Colonic mucosa (tissue), 4 donors: ENCODE measurements around the gene CUX1. TPM values are rescaled to one million over a fixed set of nuclear protein-coding genes. Genes with fewer than 3 reads are reported as not detected.

ENCODE experiments used
- DNase-seq: peaks from one replicate; pipeline ENCODE4 v3.0.0-alpha.2; 2020
- H3K27ac ChIP-seq: fragments of 200-600 bp; one replicate; pipeline ENCODE4 v1.8.0; 2021
- H3K27me3 ChIP-seq: fragments of 200-600 bp; one replicate; pipeline ENCODE4 v1.8.0; 2021
- H3K36me3 ChIP-seq: fragments of 200-600 bp; one replicate; pipeline ENCODE4 v1.8.0; 2021
- H3K4me1 ChIP-seq: fragments of 200-600 bp; one replicate; pipeline ENCODE4 v1.8.0; 2021; ENCODE audit warnings: mild to moderate bottlenecking
- H3K4me3 ChIP-seq: fragments of 200-600 bp; one replicate; pipeline ENCODE4 v1.8.0; 2021
- H3K9ac ChIP-seq, 2 donors: one replicate each; pipeline ENCODE4 v1.7.0; 2013; ENCODE audit warnings: control low read depth in 2 of 2, low read depth in 2 of 2, low read length in 2 of 2
- H3K9me3 ChIP-seq: fragments of 200-600 bp; one replicate; pipeline ENCODE4 v1.8.0; 2021
- intact Hi-C: fragments of 100-400 bp; cut with DNase I; formaldehyde crosslinking; loops from one replicate; pipeline ENCODE4 v1.14.1; 2022
- total RNA-seq, 2 donors: library from RNA; stranded (reverse); fragmentation: NEBNext Ultra II Directional in 1 of 2; extraction: Animal tissue kit (Norgen Biotek cat#: 25700) in 1 of 2; gene quantifications; one replicate each; pipeline ENCODE4 v1.2.1, GENCODE V29; 2021
- TF ChIP-seq, protein P1 (sequence below): fragments of 200-600 bp; IDR thresholded peaks from one replicate; pipeline ENCODE4 v1.8.0; 2022; ENCODE audit warnings: antibody characterized with exemption, mild to moderate bottlenecking
- donor health status: healthy.
- donor health status: DM: no; HTN: no; CAD: no.
- donor health status: DM: no; HTN: no; CAD: no.

Gene CUX1
- total RNA-seq, 2 donors from 2014 or later = 68.5 to 97.5 TPM

DNA sequence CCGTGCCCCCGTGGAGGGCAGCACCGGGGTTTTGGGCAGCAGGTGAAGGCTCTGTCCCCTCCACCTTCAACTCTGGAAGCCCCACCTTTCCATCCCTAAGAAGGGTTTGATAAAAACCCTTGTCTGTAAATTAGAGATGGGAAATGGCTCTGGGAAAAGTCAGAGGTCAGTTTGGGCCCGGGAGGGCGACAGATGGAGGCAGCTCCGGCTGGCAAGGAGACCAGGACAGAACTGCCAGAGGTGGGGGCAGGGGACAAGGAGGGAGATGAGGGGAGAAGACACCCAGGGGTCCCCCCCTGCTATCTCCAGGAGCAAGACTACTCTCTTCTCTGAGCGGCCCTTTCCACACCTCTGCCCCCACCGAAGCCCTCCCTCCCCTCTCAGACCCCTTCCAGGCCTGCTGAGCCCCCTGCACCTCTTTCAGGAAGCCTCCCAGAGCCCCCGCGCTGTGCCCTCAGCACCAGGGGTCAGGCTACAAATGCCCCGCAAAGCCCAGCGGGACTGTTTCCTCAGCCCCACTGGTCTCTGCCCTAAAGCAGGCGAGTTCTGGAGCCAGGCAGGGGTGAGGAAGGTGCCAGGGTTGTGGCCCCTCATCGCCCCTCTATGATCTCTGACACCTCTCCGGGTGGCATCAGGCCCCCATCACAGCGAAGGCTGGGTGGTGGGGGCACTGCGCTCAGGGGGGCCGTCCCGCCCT, 468.3 kb downstream of the CUX1 start:
- peak overlapping the region; percentile 84 for H3K4me3 ChIP-seq
- no peak for DNase-seq
- no peaks in the 10 kb centered on the region for H3K9me3 ChIP-seq
- intact Hi-C loops = loop anchor here (2.0 kb wide), 1 partner anchor 107 kb away; no protein-coding TSS in a partner anchor
- H3K27me3 ChIP-seq = no peaks in the 10 kb centered on the region
- peak overlapping the region; percentile 86 for H3K27ac ChIP-seq
- no peaks in the 10 kb centered on the region for H3K36me3 ChIP-seq
- peaks cover 8% of the 10 kb centered on the region for H3K4me1 ChIP-seq
- H3K9ac ChIP-seq = peak overlapping the region; percentile 34 to 70
- TF ChIP-seq, protein P1, sequence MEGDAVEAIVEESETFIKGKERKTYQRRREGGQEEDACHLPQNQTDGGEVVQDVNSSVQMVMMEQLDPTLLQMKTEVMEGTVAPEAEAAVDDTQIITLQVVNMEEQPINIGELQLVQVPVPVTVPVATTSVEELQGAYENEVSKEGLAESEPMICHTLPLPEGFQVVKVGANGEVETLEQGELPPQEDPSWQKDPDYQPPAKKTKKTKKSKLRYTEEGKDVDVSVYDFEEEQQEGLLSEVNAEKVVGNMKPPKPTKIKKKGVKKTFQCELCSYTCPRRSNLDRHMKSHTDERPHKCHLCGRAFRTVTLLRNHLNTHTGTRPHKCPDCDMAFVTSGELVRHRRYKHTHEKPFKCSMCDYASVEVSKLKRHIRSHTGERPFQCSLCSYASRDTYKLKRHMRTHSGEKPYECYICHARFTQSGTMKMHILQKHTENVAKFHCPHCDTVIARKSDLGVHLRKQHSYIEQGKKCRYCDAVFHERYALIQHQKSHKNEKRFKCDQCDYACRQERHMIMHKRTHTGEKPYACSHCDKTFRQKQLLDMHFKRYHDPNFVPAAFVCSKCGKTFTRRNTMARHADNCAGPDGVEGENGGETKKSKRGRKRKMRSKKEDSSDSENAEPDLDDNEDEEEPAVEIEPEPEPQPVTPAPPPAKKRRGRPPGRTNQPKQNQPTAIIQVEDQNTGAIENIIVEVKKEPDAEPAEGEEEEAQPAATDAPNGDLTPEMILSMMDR = no peak

DNA sequence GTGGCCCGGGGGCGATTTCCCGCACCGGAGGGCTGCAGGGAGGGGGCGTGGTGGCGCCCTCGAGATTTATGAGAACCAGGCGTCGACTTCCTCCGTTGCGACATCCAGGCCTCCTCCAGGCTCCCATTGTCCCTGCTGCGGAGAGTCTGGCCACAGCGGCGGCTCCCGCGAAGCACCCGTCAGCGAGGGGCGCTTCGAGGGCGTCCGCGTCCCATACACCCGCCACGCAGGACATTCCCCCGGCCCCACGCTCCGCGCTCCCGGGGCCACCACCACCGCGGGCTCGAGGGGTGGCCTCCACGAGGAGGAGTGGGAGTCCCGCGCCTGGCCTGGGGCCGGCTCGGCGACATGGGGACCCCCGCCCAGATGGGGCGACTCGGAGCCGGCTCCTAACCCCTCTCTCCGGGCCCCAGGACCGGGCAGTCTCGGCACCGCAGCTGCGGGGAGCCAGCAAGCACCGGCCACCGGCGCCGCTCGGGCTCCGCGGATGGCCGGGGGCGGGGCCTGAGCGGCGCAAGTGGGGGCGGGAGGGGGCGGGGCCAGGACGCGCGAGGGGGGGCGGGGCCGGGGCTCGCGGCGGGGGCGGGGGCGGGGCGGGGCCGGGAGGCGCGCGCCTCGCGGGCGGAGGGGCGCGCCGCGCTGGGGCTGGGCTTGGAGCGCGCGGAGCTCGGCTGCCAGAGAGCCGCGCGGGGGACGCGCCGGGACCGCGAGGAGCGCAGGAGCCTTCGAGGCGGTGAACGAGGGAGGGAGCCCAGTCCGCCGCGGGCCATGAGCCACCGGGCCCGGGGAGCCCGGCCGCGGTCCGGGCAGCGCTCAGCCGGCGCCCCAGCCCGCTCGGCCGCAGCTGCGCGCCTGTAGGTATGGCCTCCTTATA, 469.0 kb downstream of the CUX1 start, which contains the start of gene SH2B2:
TSS of gene SH2B2 (plus strand) at position 632 of the 874 bp plus-strand sequence. CDS start 13,683 bp downstream, outside the sequence.
- intact Hi-C loops = no loop called here
- TF ChIP-seq, protein P1 = no peak

DNA sequence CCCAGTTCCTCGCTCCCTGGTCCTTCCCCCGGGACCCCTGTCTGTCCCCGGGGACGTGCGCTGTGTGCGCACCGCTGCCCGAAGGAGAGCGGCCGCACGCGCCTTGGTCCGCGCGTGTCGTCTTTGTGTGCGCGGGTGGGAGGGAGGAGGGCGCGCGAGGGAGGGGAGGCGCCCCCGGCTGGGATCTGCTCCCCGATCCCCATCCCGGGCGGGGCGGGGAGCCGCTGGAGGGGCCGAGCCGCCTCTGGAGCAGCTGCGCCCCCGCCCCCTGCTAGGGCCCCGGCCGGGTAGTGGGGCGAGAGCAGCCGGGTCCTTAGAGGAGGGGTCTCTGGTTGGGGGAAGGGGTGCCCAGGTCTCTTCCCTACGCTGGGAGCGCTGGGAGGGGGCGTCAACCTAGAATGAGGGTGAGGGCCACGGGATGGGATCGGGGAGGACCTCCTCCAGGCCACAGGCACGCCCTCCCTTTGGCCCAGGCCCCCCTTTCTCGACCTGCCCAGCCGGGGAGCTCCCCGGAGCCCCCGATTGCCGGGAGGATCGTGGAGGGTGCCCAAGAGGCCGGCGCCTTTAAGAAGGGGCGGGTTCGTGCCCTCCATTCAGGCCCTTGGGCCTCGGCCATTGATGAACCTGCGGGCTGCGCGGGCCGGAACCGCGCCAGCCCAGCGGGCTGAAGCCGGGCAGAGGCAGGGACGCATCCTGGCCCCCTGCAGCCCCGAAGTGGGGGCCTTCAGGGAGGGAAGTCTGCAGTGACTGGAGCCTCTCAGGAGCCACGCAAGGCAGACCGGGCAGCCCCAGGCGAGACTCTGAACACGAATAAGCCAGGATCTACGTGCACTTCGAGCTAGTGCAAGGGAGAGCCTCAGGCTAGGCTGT, 469.9 kb downstream of the CUX1 start:
- H3K36me3 ChIP-seq = no peaks in the 10 kb centered on the region
- TF ChIP-seq, protein P1 = no peak
- peak overlapping the region; percentile 71 to 76 for H3K9ac ChIP-seq
- peak overlapping the region; percentile 84 for H3K4me3 ChIP-seq
- intact Hi-C loops = no loop called here
- DNase-seq = peak; percentile 52
- no peaks in the 10 kb centered on the region for H3K27me3 ChIP-seq
- H3K4me1 ChIP-seq = peaks cover 8% of the 10 kb centered on the region
- H3K9me3 ChIP-seq = no peaks in the 10 kb centered on the region
- peak overlapping the region; percentile 40 for H3K27ac ChIP-seq

More for the DNA sequence above, 469.0 kb downstream of the CUX1 start, which contains the start of gene SH2B2:
- Histone ChIP-seq H3K9me3 (no peaks in the 10 kb centered on the region), H3K4me1 (peaks cover 8% of the 10 kb centered on the region), H3K4me3 (peak within 1 kb of the TSS; percentile 84), H3K9ac (peak within 1 kb of the TSS; percentile 71 to 76), H3K27ac (peak within 1 kb of the TSS; percentile 86), H3K36me3 (no peaks in the 10 kb centered on the region), H3K27me3 (no peaks in the 10 kb centered on the region)
- peak; percentile 70 for DNase-seq

DNA sequence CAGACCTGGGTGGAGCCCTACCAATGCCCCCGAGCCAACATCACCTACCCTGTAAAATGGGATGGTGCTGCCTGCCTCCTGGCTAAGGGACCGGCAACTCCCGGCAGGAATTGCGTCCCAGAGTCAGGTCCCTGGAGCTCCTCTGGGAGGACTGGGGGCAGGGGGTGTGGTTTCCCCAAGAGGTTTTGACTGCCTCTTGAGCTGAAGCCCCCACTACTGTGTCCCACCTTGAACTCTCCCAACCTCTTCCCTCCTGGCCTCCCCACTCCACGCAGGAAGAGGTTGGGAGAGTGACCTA, 470.5 kb downstream of the CUX1 start:
- H3K36me3 ChIP-seq = no peaks in the 10 kb centered on the region
- no peaks in the 10 kb centered on the region for H3K9me3 ChIP-seq
- H3K27me3 ChIP-seq = no peaks in the 10 kb centered on the region
- peak; percentile 33 for DNase-seq
- intact Hi-C loops = no loop called here
- TF ChIP-seq, protein P1 = no peak
- peak overlapping the region; percentile 71 to 76 for H3K9ac ChIP-seq
- peak overlapping the region; percentile 84 for H3K4me3 ChIP-seq
- H3K27ac ChIP-seq = no peak overlapping the region
- H3K4me1 ChIP-seq = peaks cover 8% of the 10 kb centered on the region
